ENCODE data around the gene TIA1.
"Not testable (repeated sequence)": the region's sequence is repeated elsewhere in the genome, so short reads cannot be mapped to it uniquely, and the experiment has no call there.

TIA1 gene

GRCh38 chr2:70169654-70170245 lies 78.7 kb downstream of the TIA1 start:
- DNase-seq (ENCODE audit: extremely low spot score, insufficient read length, low read depth); FAIRE-seq: not testable (repeated sequence)

GRCh38 chr2:70161069-70161534 lies 87.3 kb downstream of the TIA1 start:
- DNase-seq (ENCODE audit: extremely low spot score, insufficient read length, low read depth): no peak
- peak; percentile 76 for FAIRE-seq

GRCh38 chr2:70160545-70160944 lies 87.9 kb downstream of the TIA1 start:
- no peak for FAIRE-seq
- DNase-seq (ENCODE audit: extremely low spot score, insufficient read length, low read depth): no peak
